Activated B cell treated with CpG ODN at 0.5 μM for 24 hours (primary cell): ENCODE measurements around the gene SLC16A5. TPM values are rescaled to one million over a fixed set of nuclear protein-coding genes. Genes with fewer than 3 reads are reported as not detected.

Experiments used
- ATAC-seq: fragments of 200-7000 bp; cut with Tn5 transposase; one replicate; pipeline ENCODE4 v1.10.0; 2021; ENCODE audit warnings: low read depth, mild to moderate bottlenecking, moderate library complexity
- CTCF ChIA-PET: fragments of 350-600 bp; sonication (Branson Sonifier 250); formaldehyde crosslinking; loops from one replicate; lab custom pipeline; 2021; ENCODE audit warnings: antibody characterized with exemption; lab: Charles Lee
- POLR2A ChIA-PET: fragments of 350-600 bp; sonication (Branson Sonifier 250); formaldehyde crosslinking; loops from one replicate; lab custom pipeline; 2021; ENCODE audit warnings: antibody characterized with exemption; lab: Charles Lee
- DNase-seq: peaks from one replicate; pipeline ENCODE4 v3.0.0; 2022
- H3K27ac Mint-ChIP-seq: one replicate; pipeline ENCODE4 v1.8.0; 2020; ENCODE audit warnings: mixed read lengths
- H3K27me3 Mint-ChIP-seq: one replicate; pipeline ENCODE4 v1.8.0; 2021; ENCODE audit warnings: mixed read lengths
- H3K36me3 Mint-ChIP-seq: one replicate; pipeline ENCODE4 v1.8.0; 2021; ENCODE audit warnings: low read depth, mixed read lengths
- H3K4me1 Mint-ChIP-seq: one replicate; pipeline ENCODE4 v1.8.0; 2021; ENCODE audit warnings: mixed read lengths
- H3K4me3 Mint-ChIP-seq: one replicate; pipeline ENCODE4 v1.8.0; 2020; ENCODE audit warnings: mild to moderate bottlenecking, mixed read lengths
- H3K9me3 Mint-ChIP-seq: one replicate; pipeline ENCODE4 v1.8.0; 2020; ENCODE audit warnings: mixed read lengths
- intact Hi-C: fragments of 100-400 bp; cut with micrococcal nuclease; formaldehyde crosslinking; loops from one replicate; pipeline ENCODE4 v1.15.1; 2024
- total RNA-seq: library from RNA; stranded (reverse); gene quantifications from 2 replicates; pipeline ENCODE4 v1.2.3, GENCODE V29; 2022
- TF ChIP-seq, protein P1 (sequence below): fragments of 200-600 bp; IDR thresholded peaks from one replicate; pipeline ENCODE4 v1.8.0; 2022; ENCODE audit warnings: antibody characterized with exemption, mild to moderate bottlenecking

The SLC16A5 gene
- total RNA-seq, 1 donor from 2014 or later, result 5.7 TPM

DNA sequence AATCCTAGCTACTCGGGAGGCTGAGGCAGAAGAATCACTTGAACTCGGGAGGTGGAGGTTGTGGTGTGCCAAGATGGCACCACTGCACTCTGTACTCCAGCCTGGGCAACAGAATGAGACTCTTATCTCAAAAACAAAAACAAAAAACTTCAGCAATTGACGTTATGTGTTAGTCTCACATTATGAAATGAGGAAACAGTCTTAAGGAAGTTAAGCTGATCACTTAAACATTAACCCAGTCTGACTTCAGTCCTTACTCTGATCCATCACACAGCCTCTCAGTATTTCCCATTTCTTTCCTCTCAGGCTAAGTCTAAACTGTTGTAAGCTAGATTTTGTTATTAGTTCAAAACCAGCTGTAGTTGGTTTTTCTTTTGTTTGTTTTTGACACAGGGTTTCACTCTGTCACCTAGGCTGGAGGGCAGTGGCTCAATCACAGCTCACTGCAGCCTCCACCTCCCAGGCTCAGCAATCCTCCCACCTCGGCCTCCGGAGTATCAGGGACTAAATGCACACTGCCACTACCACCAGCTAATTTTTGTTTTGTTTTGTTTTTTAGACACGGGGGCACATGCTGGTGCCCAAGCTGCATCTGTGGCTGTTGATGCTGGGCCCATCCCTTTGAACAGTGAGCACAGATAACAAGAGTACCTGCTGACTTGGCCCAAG, 60.3 kb downstream of the SLC16A5 start:
- intact Hi-C loops, result no loop called here
- POLR2A ChIA-PET, result interaction anchor here (0.6 to 2.0 kb wide), 2 partner anchors 16 to 22 kb away, joined by 7 to 9 read pairs; partner anchors contain the start of gene NT5C
- Mint-ChIP-seq H3K4me3 (no peak overlapping the region), H3K27ac (peak overlapping the region; percentile 30), H3K36me3 (peaks cover 42% of the 10 kb centered on the region), H3K4me1 (peaks cover 24% of the 10 kb centered on the region), H3K9me3 (no peaks in the 10 kb centered on the region), H3K27me3 (no peaks in the 10 kb centered on the region)
- CTCF ChIA-PET, result interaction anchor here (1.1 kb wide), 1 partner anchor 34 kb away, joined by 3 read pairs; no protein-coding TSS in a partner anchor
- DNase-seq (no peak), ATAC-seq (peak; percentile 45)
- TF ChIP-seq, protein P1, sequence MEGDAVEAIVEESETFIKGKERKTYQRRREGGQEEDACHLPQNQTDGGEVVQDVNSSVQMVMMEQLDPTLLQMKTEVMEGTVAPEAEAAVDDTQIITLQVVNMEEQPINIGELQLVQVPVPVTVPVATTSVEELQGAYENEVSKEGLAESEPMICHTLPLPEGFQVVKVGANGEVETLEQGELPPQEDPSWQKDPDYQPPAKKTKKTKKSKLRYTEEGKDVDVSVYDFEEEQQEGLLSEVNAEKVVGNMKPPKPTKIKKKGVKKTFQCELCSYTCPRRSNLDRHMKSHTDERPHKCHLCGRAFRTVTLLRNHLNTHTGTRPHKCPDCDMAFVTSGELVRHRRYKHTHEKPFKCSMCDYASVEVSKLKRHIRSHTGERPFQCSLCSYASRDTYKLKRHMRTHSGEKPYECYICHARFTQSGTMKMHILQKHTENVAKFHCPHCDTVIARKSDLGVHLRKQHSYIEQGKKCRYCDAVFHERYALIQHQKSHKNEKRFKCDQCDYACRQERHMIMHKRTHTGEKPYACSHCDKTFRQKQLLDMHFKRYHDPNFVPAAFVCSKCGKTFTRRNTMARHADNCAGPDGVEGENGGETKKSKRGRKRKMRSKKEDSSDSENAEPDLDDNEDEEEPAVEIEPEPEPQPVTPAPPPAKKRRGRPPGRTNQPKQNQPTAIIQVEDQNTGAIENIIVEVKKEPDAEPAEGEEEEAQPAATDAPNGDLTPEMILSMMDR, result no peak

DNA sequence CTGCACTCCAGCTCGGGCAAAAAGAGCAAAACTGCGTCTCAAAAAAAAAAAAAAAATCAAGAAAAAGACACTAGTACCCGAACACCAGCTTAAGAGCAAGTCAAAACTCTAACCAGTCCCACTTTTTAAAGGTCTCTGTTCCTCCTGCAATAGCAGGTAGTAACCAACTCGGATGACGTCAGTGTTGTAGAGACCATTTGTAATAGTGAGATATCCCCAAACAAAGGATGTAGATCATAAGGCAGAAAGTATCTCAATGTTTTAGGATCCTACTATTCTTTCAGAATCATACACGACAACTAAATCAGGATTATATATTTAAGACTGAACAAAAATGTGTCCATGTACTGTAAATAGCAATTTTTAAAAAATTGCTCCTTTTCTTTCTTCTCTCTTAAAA, 64.2 kb downstream of the SLC16A5 start:
- no peak overlapping the region for H3K27ac Mint-ChIP-seq
- ChIA-PET POLR2A (no interaction called here), CTCF (no interaction called here)
- H3K9me3 Mint-ChIP-seq, result no peaks in the 10 kb centered on the region
- DNase-seq (no peak), ATAC-seq (no peak)
- H3K27me3 Mint-ChIP-seq, result no peaks in the 10 kb centered on the region
- peaks cover 39% of the 10 kb centered on the region for H3K4me1 Mint-ChIP-seq
- TF ChIP-seq, protein P1, result no peak
- intact Hi-C loops, result no loop called here
- H3K4me3 Mint-ChIP-seq, result peak overlapping the region; percentile 91
- H3K36me3 Mint-ChIP-seq, result peaks cover 21% of the 10 kb centered on the region

DNA sequence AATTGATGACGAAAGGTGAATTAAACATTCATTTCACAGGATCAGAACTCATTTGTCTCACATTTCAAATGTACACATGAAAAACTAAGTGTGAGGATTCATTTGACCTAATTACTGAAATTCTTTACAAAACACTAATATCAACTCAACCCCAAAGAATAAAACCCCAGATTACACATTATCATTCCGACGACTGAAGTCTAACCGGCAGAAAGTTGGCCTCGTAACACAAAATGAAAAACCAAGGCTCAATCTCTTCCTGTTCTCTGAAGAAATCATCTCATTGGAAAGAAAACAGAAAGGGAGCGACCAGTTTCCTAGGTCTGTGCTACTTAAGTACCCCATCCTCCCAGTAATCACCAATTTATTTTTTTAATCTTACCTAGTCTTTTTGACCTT, 64.8 kb downstream of the SLC16A5 start:
- Mint-ChIP-seq H3K27ac (peak overlapping the region; percentile 46), H3K9me3 (no peaks in the 10 kb centered on the region), H3K4me3 (peak overlapping the region; percentile 91), H3K36me3 (peaks cover 15% of the 10 kb centered on the region), H3K4me1 (peaks cover 39% of the 10 kb centered on the region), H3K27me3 (no peaks in the 10 kb centered on the region)
- no peak for DNase-seq
- ATAC-seq, result no peak
- intact Hi-C loops, result no loop called here
- ChIA-PET CTCF (no interaction called here), POLR2A (interaction anchor here (3.2 kb wide), 1 partner anchor 22 kb away, joined by 8 read pairs; no protein-coding TSS in a partner anchor)
- TF ChIP-seq, protein P1, result no peak

DNA sequence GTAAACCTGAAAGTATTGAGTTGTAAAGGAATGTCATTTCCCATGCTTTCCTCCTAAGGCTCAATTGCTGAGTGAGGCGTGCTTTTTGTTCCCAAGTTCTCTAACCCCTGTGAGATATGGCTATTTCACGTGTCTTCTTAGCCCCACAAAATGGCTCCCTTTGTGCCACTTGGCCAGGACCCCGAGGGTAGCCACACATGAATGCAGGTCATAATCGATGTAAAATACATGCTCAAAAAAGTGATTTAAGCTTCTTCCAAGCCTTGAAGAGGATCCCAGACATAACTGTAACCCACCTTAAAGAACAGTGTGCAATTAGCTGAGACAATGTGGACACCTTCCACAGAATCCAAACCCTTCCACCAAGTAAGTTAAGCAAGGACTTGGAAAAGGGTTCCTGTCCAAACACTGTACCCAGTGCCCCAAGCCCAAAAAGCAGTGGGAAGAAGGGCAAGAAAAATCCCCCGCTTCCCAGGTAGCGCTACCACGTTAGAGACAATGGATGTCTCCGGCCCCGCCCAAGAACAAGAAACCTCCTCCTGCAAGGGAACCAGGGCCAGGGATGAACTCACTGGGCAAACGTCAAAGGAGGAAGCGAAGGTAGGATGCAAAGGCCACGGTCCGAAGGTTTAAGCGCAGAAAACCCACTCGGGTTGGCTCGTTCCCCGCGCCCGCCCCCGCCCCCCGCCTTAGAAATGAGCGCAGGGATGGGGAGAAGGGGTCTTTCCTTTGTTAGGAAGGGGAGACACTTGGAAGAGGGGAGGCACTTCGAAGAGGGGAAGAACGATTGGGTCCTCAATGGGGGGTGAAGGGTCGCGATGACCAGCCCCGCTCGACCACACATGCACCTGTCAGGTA, 65.4 kb downstream of the SLC16A5 start:
- DNase-seq (peak; percentile 16), ATAC-seq (no peak)
- peaks cover 8% of the 10 kb centered on the region for H3K36me3 Mint-ChIP-seq
- peaks cover 36% of the 10 kb centered on the region for H3K4me1 Mint-ChIP-seq
- H3K4me3 Mint-ChIP-seq, result peak overlapping the region; percentile 91
- H3K27me3 Mint-ChIP-seq, result no peaks in the 10 kb centered on the region
- peak overlapping the region; percentile 77 for H3K27ac Mint-ChIP-seq
- ChIA-PET POLR2A (interaction anchor here (1.6 to 3.2 kb wide), 2 partner anchors 18 to 22 kb away, joined by 7 to 8 read pairs; no protein-coding TSS in a partner anchor), CTCF (no interaction called here)
- no peaks in the 10 kb centered on the region for H3K9me3 Mint-ChIP-seq
- TF ChIP-seq, protein P1, result no peak
- intact Hi-C loops, result no loop called here
